Left lobe of liver (tissue), 2 donors: ENCODE results near the gene AKT1. TPM values are rescaled to one million over a fixed set of nuclear protein-coding genes. Genes with fewer than 3 reads are reported as not detected.
"Not testable (repeated sequence)": the region's sequence is repeated elsewhere in the genome, so short reads cannot be mapped to it uniquely, and the experiment has no call there.

Source experiments
- ATAC-seq: fragments of 200-7000 bp; cut with Tn5 transposase; one replicate; pipeline ENCODE4 v1.9.1; 2020; ENCODE audit warnings: mild to moderate bottlenecking, moderate library complexity
- DNase-seq: peaks from one replicate; pipeline ENCODE4 v3.0.0-alpha.2; 2020; ENCODE audit warnings: low spot score
- total RNA-seq: library from RNA; stranded (reverse); gene quantifications from one replicate; pipeline ENCODE4 v1.2.1, GENCODE V29; 2021
- donor health status: DM: no; HTN: no; CAD: no; lungs with moderate emphysema.
- donor health status: DM: no; HTN: yes; CAD: no.

AKT1 gene
- total RNA-seq, 1 donor from 2014 or later: 90.1 TPM

GRCh38 chr14:104756477-104757237, 38.9 kb downstream of the AKT1 start:
- DNase-seq (no peak), ATAC-seq (no peak)

- ATAC-seq (no peak), DNase-seq (no peak)
Observed at GRCh38 chr14:104755621-104756020, 39.9 kb downstream of the AKT1 start.

- DNase-seq (no peak), ATAC-seq (no peak)
Observed at GRCh38 chr14:104754213-104754851, 41.2 kb downstream of the AKT1 start.

GRCh38 chr14:104753528-104754212, 41.9 kb downstream of the AKT1 start:
- DNase-seq (no peak), ATAC-seq (peak; percentile 0)

GRCh38 chr14:104752735-104753527, 42.6 kb downstream of the AKT1 start, which contains the start of gene SIVA1:
Gene SIVA1, plus strand, starts transcription at chr14:104753147. Its CDS starts 55 bp downstream, at chr14:104753202.
- DNase-seq (peak; percentile 100), ATAC-seq (peak; percentile 81)

- DNase-seq (no peak), ATAC-seq (no peak)
Observed at GRCh38 chr14:104752423-104752734, 43.2 kb downstream of the AKT1 start.

- ATAC-seq (no peak), DNase-seq (no peak)
Observed at GRCh38 chr14:104751539-104752422, 43.8 kb downstream of the AKT1 start.

GRCh38 chr14:104750753-104751057, 44.8 kb downstream of the AKT1 start:
- not testable (repeated sequence) for ATAC-seq, DNase-seq

GRCh38 chr14:104750056-104750752, 45.3 kb downstream of the AKT1 start:
- ATAC-seq (no peak), DNase-seq (no peak)

- DNase-seq: peak; percentile 92
- ATAC-seq: peak; percentile 47
Observed at GRCh38 chr14:104749111-104749649, 46.4 kb downstream of the AKT1 start.

- DNase-seq: no peak
- no peak for ATAC-seq
Observed at GRCh38 chr14:104747876-104748275, 47.7 kb downstream of the AKT1 start.

GRCh38 chr14:104746934-104747481, 48.5 kb downstream of the AKT1 start:
- ATAC-seq (peak; percentile 67), DNase-seq (peak; percentile 81)

- no peak for ATAC-seq
- no peak for DNase-seq
Observed at GRCh38 chr14:104746071-104746545, 49.4 kb downstream of the AKT1 start.

- DNase-seq (no peak), ATAC-seq (no peak)
Observed at GRCh38 chr14:104745431-104745830, 50.1 kb downstream of the AKT1 start.

GRCh38 chr14:104744484-104744883, 51.1 kb downstream of the AKT1 start:
- no peak for ATAC-seq
- DNase-seq: no peak

- DNase-seq (no peak), ATAC-seq (no peak)
Observed at GRCh38 chr14:104743461-104744380, 51.8 kb downstream of the AKT1 start.

GRCh38 chr14:104742586-104743455, 52.7 kb downstream of the AKT1 start:
- DNase-seq (no peak), ATAC-seq (no peak)
